ENCODE measurements around the gene MGAM2. TPM values are rescaled to one million over a fixed set of nuclear protein-coding genes. Genes with fewer than 3 reads are reported as not detected.

Gene MGAM2
- total RNA-seq, 2 experiments from 2014 or later: not detected

- H3K9me3 ChIP-seq (ENCODE audit: low read length): no peaks in the 10 kb centered on the region
- no peak overlapping the region for H3K27ac ChIP-seq (ENCODE audit: low read depth, low read length, poor library complexity, severe bottlenecking)
- ChIA-PET CTCF (ENCODE audit: unreplicated experiment) (no interaction called here), POLR2A (interaction anchor here (0.5 kb wide), 1 partner anchor 793 kb away, joined by 3 read pairs; no protein-coding TSS in a partner anchor)
- no peak overlapping the region for H2AFZ ChIP-seq (ENCODE audit: low read length)
- no peaks in the 10 kb centered on the region for H3K4me1 ChIP-seq (ENCODE audit: insufficient read depth, low read length, poor library complexity, severe bottlenecking)
- no peak for TF ChIP-seq EZH2phosphoT487 (IDR thresholded peaks at IDR 0.05; ENCODE audit: borderline replicate concordance, low read depth, low read length)
- TF ChIP-seq, protein P1, sequence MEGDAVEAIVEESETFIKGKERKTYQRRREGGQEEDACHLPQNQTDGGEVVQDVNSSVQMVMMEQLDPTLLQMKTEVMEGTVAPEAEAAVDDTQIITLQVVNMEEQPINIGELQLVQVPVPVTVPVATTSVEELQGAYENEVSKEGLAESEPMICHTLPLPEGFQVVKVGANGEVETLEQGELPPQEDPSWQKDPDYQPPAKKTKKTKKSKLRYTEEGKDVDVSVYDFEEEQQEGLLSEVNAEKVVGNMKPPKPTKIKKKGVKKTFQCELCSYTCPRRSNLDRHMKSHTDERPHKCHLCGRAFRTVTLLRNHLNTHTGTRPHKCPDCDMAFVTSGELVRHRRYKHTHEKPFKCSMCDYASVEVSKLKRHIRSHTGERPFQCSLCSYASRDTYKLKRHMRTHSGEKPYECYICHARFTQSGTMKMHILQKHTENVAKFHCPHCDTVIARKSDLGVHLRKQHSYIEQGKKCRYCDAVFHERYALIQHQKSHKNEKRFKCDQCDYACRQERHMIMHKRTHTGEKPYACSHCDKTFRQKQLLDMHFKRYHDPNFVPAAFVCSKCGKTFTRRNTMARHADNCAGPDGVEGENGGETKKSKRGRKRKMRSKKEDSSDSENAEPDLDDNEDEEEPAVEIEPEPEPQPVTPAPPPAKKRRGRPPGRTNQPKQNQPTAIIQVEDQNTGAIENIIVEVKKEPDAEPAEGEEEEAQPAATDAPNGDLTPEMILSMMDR (conservative IDR thresholded peaks at IDR 0.05; ENCODE audit: low read length): no peak
- H3K36me3 ChIP-seq (ENCODE audit: insufficient read depth, low read length): no peaks in the 10 kb centered on the region
- H3K79me2 ChIP-seq (ENCODE audit: insufficient read depth, low read depth, low read length): no peaks in the 10 kb centered on the region
- no peak overlapping the region for H3K4me3 ChIP-seq (ENCODE audit: low read depth, low read length, poor library complexity, severe bottlenecking)
- no peaks in the 10 kb centered on the region for H3K9me2 ChIP-seq (ENCODE audit: insufficient read depth, low read length)
- no TSS peak for BruUV-seq (replicated peaks)
- intact Hi-C loops (cut with micrococcal nuclease; ENCODE audit: unreplicated experiment): no loop called here
- no peaks in the 10 kb centered on the region for H4K20me1 ChIP-seq (ENCODE audit: insufficient read depth, low read length)
- no peak for DNase-seq (ENCODE audit: low spot score)
- H3K4me2 ChIP-seq (ENCODE audit: low read length): no peak overlapping the region
Observed at GRCh38 chr7:142077762-142078161, 33.8 kb upstream of the MGAM2 start.

GRCh38 chr7:142083605-142084004 lies 27.9 kb upstream of the MGAM2 start:
- no peak overlapping the region for H3K4me3 ChIP-seq (ENCODE audit: low read depth, low read length, poor library complexity, severe bottlenecking)
- H3K4me1 ChIP-seq (ENCODE audit: insufficient read depth, low read length, poor library complexity, severe bottlenecking): no peaks in the 10 kb centered on the region
- intact Hi-C loops (cut with micrococcal nuclease; ENCODE audit: unreplicated experiment): no loop called here
- POLR2A ChIA-PET: no interaction called here
- no peak for TF ChIP-seq EZH2phosphoT487 (IDR thresholded peaks at IDR 0.05; ENCODE audit: borderline replicate concordance, low read depth, low read length)
- TF ChIP-seq, protein P1 (conservative IDR thresholded peaks at IDR 0.05; ENCODE audit: low read length): no peak
- H3K9me3 ChIP-seq (ENCODE audit: low read length): no peaks in the 10 kb centered on the region
- no peaks in the 10 kb centered on the region for H3K9me2 ChIP-seq (ENCODE audit: insufficient read depth, low read length)
- no peak for DNase-seq (ENCODE audit: low spot score)
- no peaks in the 10 kb centered on the region for H3K36me3 ChIP-seq (ENCODE audit: insufficient read depth, low read length)
- H3K4me2 ChIP-seq (ENCODE audit: low read length): no peak overlapping the region
- H3K27ac ChIP-seq (ENCODE audit: low read depth, low read length, poor library complexity, severe bottlenecking): no peak overlapping the region
- BruUV-seq (replicated peaks): no TSS peak
- CTCF ChIA-PET (ENCODE audit: unreplicated experiment): no interaction called here
- H2AFZ ChIP-seq (ENCODE audit: low read length): no peak overlapping the region
- H3K79me2 ChIP-seq (ENCODE audit: insufficient read depth, low read depth, low read length): no peaks in the 10 kb centered on the region
- H4K20me1 ChIP-seq (ENCODE audit: insufficient read depth, low read length): no peaks in the 10 kb centered on the region

- H3K4me2 ChIP-seq (ENCODE audit: low read length): no peak overlapping the region
- H3K27ac ChIP-seq (ENCODE audit: low read depth, low read length, poor library complexity, severe bottlenecking): no peak overlapping the region
- H3K36me3 ChIP-seq (ENCODE audit: insufficient read depth, low read length): no peaks in the 10 kb centered on the region
- H3K9me3 ChIP-seq (ENCODE audit: low read length): no peaks in the 10 kb centered on the region
- no peaks in the 10 kb centered on the region for H4K20me1 ChIP-seq (ENCODE audit: insufficient read depth, low read length)
- H3K9me2 ChIP-seq (ENCODE audit: insufficient read depth, low read length): no peaks in the 10 kb centered on the region
- H2AFZ ChIP-seq (ENCODE audit: low read length): no peak overlapping the region
- H3K4me3 ChIP-seq (ENCODE audit: low read depth, low read length, poor library complexity, severe bottlenecking): no peak overlapping the region
- intact Hi-C loops (cut with micrococcal nuclease; ENCODE audit: unreplicated experiment): no loop called here
- ChIA-PET POLR2A (no interaction called here), CTCF (ENCODE audit: unreplicated experiment) (no interaction called here)
- DNase-seq (ENCODE audit: low spot score): no peak
- H3K79me2 ChIP-seq (ENCODE audit: insufficient read depth, low read depth, low read length): no peaks in the 10 kb centered on the region
- H3K4me1 ChIP-seq (ENCODE audit: insufficient read depth, low read length, poor library complexity, severe bottlenecking): no peaks in the 10 kb centered on the region
- no TSS peak for BruUV-seq (replicated peaks)
- TF ChIP-seq, protein P1 (conservative IDR thresholded peaks at IDR 0.05; ENCODE audit: low read length): no peak
- TF ChIP-seq EZH2phosphoT487 (IDR thresholded peaks at IDR 0.05; ENCODE audit: borderline replicate concordance, low read depth, low read length): no peak
Observed at GRCh38 chr7:142085428-142085827, 26.1 kb upstream of the MGAM2 start.
